HEK293T (cell line): ENCODE measurements around the gene TUBE1.
"Not testable (repeated sequence)": the region's sequence is repeated elsewhere in the genome, so short reads cannot be mapped to it uniquely, and the experiment has no call there.

Experiments
- BHLHE40 ChIP-seq: fragments of 450-650 bp; IDR thresholded peaks from 2 replicates; pipeline ENCODE4 v1.6.1; 2016; ENCODE audit warnings: mild to moderate bottlenecking, moderate library complexity, borderline replicate concordance
- CTBP1 ChIP-seq: fragments of 450-650 bp; IDR thresholded peaks from 2 replicates; pipeline ENCODE4 v1.6.1; 2016; ENCODE audit warnings: borderline replicate concordance
- SP1 ChIP-seq: fragments of 450-650 bp; IDR thresholded peaks from 2 replicates; pipeline ENCODE4 v1.6.1; 2017
- TARDBP ChIP-seq: fragments of 450-650 bp; IDR thresholded peaks from 2 replicates; pipeline ENCODE4 v1.6.1; 2016

- not testable (repeated sequence) for TF ChIP-seq BHLHE40, TARDBP, SP1, CTBP1
These were observed 36.0 kb downstream of the TUBE1 start for GRCh38 chr6:112051251-112051740.
